WTC11 (cell line): Measurements from ENCODE around the gene FRS2. TPM values are rescaled to one million over a fixed set of nuclear protein-coding genes. Genes with fewer than 3 reads are reported as not detected.

ENCODE experiments used
- ATAC-seq: fragments of 200-7000 bp; cut with Tn5 transposase; 2 replicates; pipeline ENCODE4 v1.10.0; 2021; ENCODE audit warnings: mild to moderate bottlenecking, moderate library complexity
- CTCF ChIA-PET: fragments of 300-600 bp; sonication (Branson Sonifier 250); formaldehyde crosslinking; loops from one replicate; lab custom pipeline; 2021; ENCODE audit warnings: antibody characterized with exemption; lab: Charles Lee
- POLR2A ChIA-PET: fragments of 350-600 bp; sonication (Branson Sonifier 250); formaldehyde crosslinking; loops from one replicate; lab custom pipeline; 2021; ENCODE audit warnings: antibody characterized with exemption; lab: Charles Lee
- DNase-seq: peaks from one replicate; pipeline ENCODE4 v3.0.0; 2021; ENCODE audit warnings: low spot score
- H3K27ac Mint-ChIP-seq: 2 replicates; pipeline ENCODE4 v1.8.0; 2021; ENCODE audit warnings: mixed read lengths
- H3K27me3 Mint-ChIP-seq: 2 replicates; pipeline ENCODE4 v1.8.0; 2021; ENCODE audit warnings: low read depth, mild to moderate bottlenecking, moderate library complexity, mixed read lengths
- H3K36me3 Mint-ChIP-seq: 2 replicates; pipeline ENCODE4 v1.8.0; 2021; ENCODE audit warnings: mixed read lengths
- H3K4me1 Mint-ChIP-seq: 2 replicates; pipeline ENCODE4 v1.8.0; 2022; ENCODE audit warnings: mixed read lengths
- H3K4me3 Mint-ChIP-seq: 2 replicates; pipeline ENCODE4 v1.8.0; 2021; ENCODE audit warnings: mild to moderate bottlenecking, moderate library complexity, mixed read lengths
- H3K9me3 Mint-ChIP-seq: 2 replicates; pipeline ENCODE4 v1.8.0; 2021; ENCODE audit warnings: mixed read lengths
- CREB1 ChIP-seq: sonication (generic); formaldehyde crosslinking; IDR thresholded peaks from 2 replicates; pipeline ENCODE4 v1.8.0; 2023; ENCODE audit warnings: mild to moderate bottlenecking, missing genetic modification reagents
- IRF2 ChIP-seq: sonication (generic); formaldehyde crosslinking; IDR thresholded peaks from 2 replicates; pipeline ENCODE4 v1.8.0; 2022; ENCODE audit warnings: low read depth, missing genetic modification reagents, borderline replicate concordance
- MXD4 ChIP-seq: fragments of 250-450 bp; sonication (Bioruptor Pico); IDR thresholded peaks from 2 replicates; pipeline ENCODE4 v1.8.0; 2021; ENCODE audit warnings: mild to moderate bottlenecking, moderate library complexity, borderline replicate concordance
- NFATC4 ChIP-seq: fragments of 250-450 bp; sonication (Bioruptor Pico); IDR thresholded peaks from 2 replicates; pipeline ENCODE4 v1.9.0; 2021; ENCODE audit warnings: mild to moderate bottlenecking
- NFE2L1 ChIP-seq: sonication (generic); formaldehyde crosslinking; IDR thresholded peaks from 2 replicates; pipeline ENCODE4 v1.8.1; 2023; ENCODE audit warnings: missing genetic modification reagents
- PRRX2 ChIP-seq: fragments of 250-450 bp; sonication (Bioruptor Pico); IDR thresholded peaks from 2 replicates; pipeline ENCODE4 v1.8.0; 2021; ENCODE audit warnings: mild to moderate bottlenecking
- SMAD3 ChIP-seq: sonication (generic); formaldehyde crosslinking; IDR thresholded peaks from 2 replicates; pipeline ENCODE4 v1.8.0; 2022; ENCODE audit warnings: missing genetic modification reagents, mild to moderate bottlenecking, borderline replicate concordance
- SMAD4 ChIP-seq: sonication (generic); formaldehyde crosslinking; IDR thresholded peaks from 2 replicates; pipeline ENCODE4 v1.8.0; 2022; ENCODE audit warnings: mild to moderate bottlenecking, missing genetic modification reagents
- TEAD4 ChIP-seq: sonication (generic); formaldehyde crosslinking; IDR thresholded peaks from 2 replicates; pipeline ENCODE4 v1.8.0; 2022; ENCODE audit warnings: mild to moderate bottlenecking, missing genetic modification reagents
- ZNF671 ChIP-seq: fragments of 250-450 bp; sonication (Bioruptor Pico); IDR thresholded peaks from 2 replicates; pipeline ENCODE4 v1.8.0; 2021; ENCODE audit warnings: mild to moderate bottlenecking
- total RNA-seq: library from RNA; stranded (reverse); gene quantifications from 3 replicates; pipeline ENCODE4 v1.2.3, GENCODE V29; 2021
- TF ChIP-seq, protein P1 (sequence below): sonication (generic); formaldehyde crosslinking; IDR thresholded peaks from 2 replicates; pipeline ENCODE4 v1.8.0; 2023; ENCODE audit warnings: missing genetic modification reagents
- TF ChIP-seq, protein P2 (sequence below): sonication (generic); formaldehyde crosslinking; IDR thresholded peaks from 2 replicates; pipeline ENCODE4 v1.8.1; 2023; ENCODE audit warnings: mild to moderate bottlenecking, moderate library complexity, missing genetic modification reagents
- TF ChIP-seq, protein P3 (sequence below): sonication (generic); formaldehyde crosslinking; conservative IDR thresholded peaks from 2 replicates; pipeline ENCODE4 v1.8.1; 2023; ENCODE audit warnings: mild to moderate bottlenecking, low read depth, missing genetic modification reagents, moderate library complexity
- TF ChIP-seq, protein P4 (sequence below): sonication (generic); formaldehyde crosslinking; IDR thresholded peaks from 2 replicates; pipeline ENCODE4 v1.8.0; 2023; ENCODE audit warnings: mild to moderate bottlenecking, missing genetic modification reagents
- TF ChIP-seq, protein P5 (sequence below): sonication (generic); formaldehyde crosslinking; IDR thresholded peaks from 2 replicates; pipeline ENCODE4 v1.8.0; 2022; ENCODE audit warnings: missing genetic modification reagents
- TF ChIP-seq, protein P6 (sequence below): sonication (generic); formaldehyde crosslinking; IDR thresholded peaks from 2 replicates; pipeline ENCODE4 v1.8.1; 2022; ENCODE audit warnings: mild to moderate bottlenecking, missing genetic modification reagents, moderate library complexity, borderline replicate concordance
- TF ChIP-seq, protein P7 (sequence below): sonication (generic); formaldehyde crosslinking; IDR thresholded peaks from 2 replicates; pipeline ENCODE4 v1.8.1; 2022; ENCODE audit warnings: missing genetic modification reagents, borderline replicate concordance

FRS2 gene
- total RNA-seq, 1 experiment from 2014 or later, result 26.1 TPM

DNA sequence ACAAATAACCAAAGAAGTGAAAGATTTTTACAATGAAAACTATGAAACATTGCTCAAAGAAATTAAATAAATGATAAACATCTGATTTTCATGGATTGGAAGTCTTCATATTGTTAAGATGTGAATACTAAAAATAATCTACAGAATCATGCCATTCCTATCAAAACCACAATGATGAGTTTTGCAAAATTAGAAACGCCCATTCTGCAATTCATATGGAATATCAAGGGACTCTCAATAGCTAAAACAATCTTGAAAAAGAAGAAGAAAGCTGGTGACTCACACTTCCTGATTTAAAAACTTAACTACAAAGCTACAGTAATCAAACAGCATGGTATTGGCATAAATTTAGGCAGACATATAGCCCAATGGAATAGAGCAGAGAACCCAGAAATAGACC, 74.9 kb downstream of the FRS2 start:
- ChIA-PET CTCF (no interaction called here), POLR2A (no interaction called here)
- Mint-ChIP-seq H3K27me3 (no peaks in the 10 kb centered on the region), H3K9me3 (peaks cover 15% of the 10 kb centered on the region), H3K4me3 (no peak overlapping the region), H3K27ac (no peak overlapping the region), H3K36me3 (peaks cover 17% of the 10 kb centered on the region), H3K4me1 (peaks cover 12% of the 10 kb centered on the region)
- ATAC-seq (no peak), DNase-seq (no peak)
- TF ChIP-seq, protein P1, sequence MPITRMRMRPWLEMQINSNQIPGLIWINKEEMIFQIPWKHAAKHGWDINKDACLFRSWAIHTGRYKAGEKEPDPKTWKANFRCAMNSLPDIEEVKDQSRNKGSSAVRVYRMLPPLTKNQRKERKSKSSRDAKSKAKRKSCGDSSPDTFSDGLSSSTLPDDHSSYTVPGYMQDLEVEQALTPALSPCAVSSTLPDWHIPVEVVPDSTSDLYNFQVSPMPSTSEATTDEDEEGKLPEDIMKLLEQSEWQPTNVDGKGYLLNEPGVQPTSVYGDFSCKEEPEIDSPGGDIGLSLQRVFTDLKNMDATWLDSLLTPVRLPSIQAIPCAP, result no peak
- no peak for TF ChIP-seq ZNF671
- no peak for TF ChIP-seq SMAD3 (CRISPR knock-in tag)
- TF ChIP-seq IRF2 (CRISPR knock-in tag), result no peak
- TF ChIP-seq NFE2L1 (CRISPR knock-in tag), result no peak
- TF ChIP-seq, protein P2, sequence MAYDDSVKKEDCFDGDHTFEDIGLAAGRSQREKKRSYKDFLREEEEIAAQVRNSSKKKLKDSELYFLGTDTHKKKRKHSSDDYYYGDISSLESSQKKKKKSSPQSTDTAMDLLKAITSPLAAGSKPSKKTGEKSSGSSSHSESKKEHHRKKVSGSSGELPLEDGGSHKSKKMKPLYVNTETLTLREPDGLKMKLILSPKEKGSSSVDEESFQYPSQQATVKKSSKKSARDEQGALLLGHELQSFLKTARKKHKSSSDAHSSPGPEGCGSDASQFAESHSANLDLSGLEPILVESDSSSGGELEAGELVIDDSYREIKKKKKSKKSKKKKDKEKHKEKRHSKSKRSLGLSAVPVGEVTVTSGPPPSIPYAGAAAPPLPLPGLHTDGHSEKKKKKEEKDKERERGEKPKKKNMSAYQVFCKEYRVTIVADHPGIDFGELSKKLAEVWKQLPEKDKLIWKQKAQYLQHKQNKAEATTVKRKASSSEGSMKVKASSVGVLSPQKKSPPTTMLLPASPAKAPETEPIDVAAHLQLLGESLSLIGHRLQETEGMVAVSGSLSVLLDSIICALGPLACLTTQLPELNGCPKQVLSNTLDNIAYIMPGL (CRISPR knock-in tag), result no peak
- no peak for TF ChIP-seq NFATC4
- TF ChIP-seq, protein P3, sequence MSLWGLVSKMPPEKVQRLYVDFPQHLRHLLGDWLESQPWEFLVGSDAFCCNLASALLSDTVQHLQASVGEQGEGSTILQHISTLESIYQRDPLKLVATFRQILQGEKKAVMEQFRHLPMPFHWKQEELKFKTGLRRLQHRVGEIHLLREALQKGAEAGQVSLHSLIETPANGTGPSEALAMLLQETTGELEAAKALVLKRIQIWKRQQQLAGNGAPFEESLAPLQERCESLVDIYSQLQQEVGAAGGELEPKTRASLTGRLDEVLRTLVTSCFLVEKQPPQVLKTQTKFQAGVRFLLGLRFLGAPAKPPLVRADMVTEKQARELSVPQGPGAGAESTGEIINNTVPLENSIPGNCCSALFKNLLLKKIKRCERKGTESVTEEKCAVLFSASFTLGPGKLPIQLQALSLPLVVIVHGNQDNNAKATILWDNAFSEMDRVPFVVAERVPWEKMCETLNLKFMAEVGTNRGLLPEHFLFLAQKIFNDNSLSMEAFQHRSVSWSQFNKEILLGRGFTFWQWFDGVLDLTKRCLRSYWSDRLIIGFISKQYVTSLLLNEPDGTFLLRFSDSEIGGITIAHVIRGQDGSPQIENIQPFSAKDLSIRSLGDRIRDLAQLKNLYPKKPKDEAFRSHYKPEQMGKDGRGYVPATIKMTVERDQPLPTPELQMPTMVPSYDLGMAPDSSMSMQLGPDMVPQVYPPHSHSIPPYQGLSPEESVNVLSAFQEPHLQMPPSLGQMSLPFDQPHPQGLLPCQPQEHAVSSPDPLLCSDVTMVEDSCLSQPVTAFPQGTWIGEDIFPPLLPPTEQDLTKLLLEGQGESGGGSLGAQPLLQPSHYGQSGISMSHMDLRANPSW (CRISPR knock-in tag), result no peak
- TF ChIP-seq MXD4 (CRISPR knock-in tag), result no peak
- TF ChIP-seq TEAD4, result no peak
- TF ChIP-seq, protein P4, sequence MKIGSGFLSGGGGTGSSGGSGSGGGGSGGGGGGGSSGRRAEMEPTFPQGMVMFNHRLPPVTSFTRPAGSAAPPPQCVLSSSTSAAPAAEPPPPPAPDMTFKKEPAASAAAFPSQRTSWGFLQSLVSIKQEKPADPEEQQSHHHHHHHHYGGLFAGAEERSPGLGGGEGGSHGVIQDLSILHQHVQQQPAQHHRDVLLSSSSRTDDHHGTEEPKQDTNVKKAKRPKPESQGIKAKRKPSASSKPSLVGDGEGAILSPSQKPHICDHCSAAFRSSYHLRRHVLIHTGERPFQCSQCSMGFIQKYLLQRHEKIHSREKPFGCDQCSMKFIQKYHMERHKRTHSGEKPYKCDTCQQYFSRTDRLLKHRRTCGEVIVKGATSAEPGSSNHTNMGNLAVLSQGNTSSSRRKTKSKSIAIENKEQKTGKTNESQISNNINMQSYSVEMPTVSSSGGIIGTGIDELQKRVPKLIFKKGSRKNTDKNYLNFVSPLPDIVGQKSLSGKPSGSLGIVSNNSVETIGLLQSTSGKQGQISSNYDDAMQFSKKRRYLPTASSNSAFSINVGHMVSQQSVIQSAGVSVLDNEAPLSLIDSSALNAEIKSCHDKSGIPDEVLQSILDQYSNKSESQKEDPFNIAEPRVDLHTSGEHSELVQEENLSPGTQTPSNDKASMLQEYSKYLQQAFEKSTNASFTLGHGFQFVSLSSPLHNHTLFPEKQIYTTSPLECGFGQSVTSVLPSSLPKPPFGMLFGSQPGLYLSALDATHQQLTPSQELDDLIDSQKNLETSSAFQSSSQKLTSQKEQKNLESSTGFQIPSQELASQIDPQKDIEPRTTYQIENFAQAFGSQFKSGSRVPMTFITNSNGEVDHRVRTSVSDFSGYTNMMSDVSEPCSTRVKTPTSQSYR (CRISPR knock-in tag), result no peak
- TF ChIP-seq SMAD4 (CRISPR knock-in tag), result no peak
- no peak for TF ChIP-seq PRRX2 (CRISPR knock-in tag)
- TF ChIP-seq, protein P5, sequence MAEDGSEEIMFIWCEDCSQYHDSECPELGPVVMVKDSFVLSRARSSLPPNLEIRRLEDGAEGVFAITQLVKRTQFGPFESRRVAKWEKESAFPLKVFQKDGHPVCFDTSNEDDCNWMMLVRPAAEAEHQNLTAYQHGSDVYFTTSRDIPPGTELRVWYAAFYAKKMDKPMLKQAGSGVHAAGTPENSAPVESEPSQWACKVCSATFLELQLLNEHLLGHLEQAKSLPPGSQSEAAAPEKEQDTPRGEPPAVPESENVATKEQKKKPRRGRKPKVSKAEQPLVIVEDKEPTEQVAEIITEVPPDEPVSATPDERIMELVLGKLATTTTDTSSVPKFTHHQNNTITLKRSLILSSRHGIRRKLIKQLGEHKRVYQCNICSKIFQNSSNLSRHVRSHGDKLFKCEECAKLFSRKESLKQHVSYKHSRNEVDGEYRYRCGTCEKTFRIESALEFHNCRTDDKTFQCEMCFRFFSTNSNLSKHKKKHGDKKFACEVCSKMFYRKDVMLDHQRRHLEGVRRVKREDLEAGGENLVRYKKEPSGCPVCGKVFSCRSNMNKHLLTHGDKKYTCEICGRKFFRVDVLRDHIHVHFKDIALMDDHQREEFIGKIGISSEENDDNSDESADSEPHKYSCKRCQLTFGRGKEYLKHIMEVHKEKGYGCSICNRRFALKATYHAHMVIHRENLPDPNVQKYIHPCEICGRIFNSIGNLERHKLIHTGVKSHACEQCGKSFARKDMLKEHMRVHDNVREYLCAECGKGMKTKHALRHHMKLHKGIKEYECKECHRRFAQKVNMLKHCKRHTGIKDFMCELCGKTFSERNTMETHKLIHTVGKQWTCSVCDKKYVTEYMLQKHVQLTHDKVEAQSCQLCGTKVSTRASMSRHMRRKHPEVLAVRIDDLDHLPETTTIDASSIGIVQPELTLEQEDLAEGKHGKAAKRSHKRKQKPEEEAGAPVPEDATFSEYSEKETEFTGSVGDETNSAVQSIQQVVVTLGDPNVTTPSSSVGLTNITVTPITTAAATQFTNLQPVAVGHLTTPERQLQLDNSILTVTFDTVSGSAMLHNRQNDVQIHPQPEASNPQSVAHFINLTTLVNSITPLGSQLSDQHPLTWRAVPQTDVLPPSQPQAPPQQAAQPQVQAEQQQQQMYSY (CRISPR knock-in tag), result no peak
- TF ChIP-seq CREB1 (CRISPR knock-in tag), result no peak
- TF ChIP-seq, protein P6, sequence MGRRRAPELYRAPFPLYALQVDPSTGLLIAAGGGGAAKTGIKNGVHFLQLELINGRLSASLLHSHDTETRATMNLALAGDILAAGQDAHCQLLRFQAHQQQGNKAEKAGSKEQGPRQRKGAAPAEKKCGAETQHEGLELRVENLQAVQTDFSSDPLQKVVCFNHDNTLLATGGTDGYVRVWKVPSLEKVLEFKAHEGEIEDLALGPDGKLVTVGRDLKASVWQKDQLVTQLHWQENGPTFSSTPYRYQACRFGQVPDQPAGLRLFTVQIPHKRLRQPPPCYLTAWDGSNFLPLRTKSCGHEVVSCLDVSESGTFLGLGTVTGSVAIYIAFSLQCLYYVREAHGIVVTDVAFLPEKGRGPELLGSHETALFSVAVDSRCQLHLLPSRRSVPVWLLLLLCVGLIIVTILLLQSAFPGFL (CRISPR knock-in tag), result no peak
- TF ChIP-seq, protein P7, sequence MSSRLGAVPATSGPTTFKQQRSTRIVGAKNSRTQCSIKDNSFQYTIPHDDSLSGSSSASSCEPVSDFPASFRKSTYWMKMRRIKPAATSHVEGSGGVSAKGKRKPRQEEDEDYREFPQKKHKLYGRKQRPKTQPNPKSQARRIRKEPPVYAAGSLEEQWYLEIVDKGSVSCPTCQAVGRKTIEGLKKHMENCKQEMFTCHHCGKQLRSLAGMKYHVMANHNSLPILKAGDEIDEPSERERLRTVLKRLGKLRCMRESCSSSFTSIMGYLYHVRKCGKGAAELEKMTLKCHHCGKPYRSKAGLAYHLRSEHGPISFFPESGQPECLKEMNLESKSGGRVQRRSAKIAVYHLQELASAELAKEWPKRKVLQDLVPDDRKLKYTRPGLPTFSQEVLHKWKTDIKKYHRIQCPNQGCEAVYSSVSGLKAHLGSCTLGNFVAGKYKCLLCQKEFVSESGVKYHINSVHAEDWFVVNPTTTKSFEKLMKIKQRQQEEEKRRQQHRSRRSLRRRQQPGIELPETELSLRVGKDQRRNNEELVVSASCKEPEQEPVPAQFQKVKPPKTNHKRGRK (CRISPR knock-in tag), result no peak
